GM19351 (cell line): ENCODE results near the gene FAF2.
A peak's percentile ranks its signal among the peaks of the same experiment; 100 is the strongest.
"Not testable (repeated sequence)": the region's sequence is repeated elsewhere in the genome, so short reads cannot be mapped to it uniquely, and the experiment has no call there.

Source experiments
- ATAC-seq: cut with Tn5 transposase; IDR thresholded peaks from one replicate; pipeline ENCODE4 v1.9.1; 2021; ENCODE audit warnings: mild to moderate bottlenecking, moderate library complexity; ENCODE audit not compliant: unreplicated experiment

The FAF2 gene

DNA sequence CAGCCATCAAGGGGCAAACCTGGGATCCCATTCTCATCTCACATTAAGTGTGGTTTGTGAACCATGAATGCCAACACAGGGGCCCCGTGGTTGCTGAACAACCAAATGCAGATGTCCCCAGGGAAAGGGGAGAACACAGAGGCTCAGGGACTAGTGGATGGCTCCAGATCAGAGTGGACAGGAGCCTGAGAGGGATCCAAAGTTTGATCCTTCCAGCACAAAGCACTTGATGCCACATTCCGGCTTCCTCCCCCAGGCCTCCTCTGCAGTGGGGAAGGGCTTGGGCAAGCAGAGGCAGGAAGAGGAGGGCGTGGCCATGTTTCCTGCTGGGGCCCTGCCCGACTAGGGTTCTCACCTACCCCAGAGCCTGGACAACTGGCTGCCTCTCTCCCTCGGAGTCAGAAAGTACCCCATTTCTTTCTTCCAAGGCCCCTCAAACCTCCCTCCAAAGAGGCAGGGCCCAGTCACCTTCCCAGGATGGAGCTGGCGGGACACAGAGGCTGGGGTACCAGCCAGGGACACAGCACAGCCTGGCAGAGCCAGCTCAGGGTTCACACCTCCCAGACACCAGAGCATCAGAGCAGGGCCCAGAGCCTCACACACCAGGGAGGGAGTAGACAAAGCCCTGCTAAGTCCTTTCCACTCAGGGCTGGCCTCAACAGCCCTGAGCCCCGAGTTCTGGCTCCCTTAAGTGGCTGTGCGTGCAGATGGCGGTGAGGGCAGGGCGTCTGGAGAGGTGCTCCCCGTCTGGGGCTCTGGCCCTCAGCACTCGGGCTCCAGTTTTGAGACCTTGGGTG is 93.4 kb downstream of the FAF2 start:
- ATAC-seq: no peak

DNA sequence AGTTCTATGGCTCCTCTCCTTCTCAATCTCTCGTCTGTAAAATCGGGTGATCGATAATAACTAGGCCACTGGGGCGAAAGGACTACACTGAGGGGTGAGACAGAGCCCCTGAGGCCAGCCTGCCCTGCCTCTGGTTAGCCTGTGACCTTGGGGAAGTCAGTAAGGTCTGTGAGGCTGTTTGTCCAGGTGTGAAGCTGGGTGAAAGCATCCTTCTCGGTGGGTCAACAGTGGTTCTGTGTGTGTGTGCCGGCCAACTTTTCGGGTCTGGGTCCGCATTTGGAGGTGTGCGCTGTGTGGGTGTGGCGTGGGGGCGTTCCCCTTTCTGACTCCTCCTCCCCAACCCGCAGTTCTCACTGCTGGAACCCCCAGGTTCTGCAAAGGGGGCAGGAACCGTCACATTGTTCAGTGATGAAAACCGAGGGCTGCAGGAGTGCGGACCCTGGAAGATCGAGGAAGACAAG is 94.0 kb downstream of the FAF2 start:
- ATAC-seq: no peak

DNA sequence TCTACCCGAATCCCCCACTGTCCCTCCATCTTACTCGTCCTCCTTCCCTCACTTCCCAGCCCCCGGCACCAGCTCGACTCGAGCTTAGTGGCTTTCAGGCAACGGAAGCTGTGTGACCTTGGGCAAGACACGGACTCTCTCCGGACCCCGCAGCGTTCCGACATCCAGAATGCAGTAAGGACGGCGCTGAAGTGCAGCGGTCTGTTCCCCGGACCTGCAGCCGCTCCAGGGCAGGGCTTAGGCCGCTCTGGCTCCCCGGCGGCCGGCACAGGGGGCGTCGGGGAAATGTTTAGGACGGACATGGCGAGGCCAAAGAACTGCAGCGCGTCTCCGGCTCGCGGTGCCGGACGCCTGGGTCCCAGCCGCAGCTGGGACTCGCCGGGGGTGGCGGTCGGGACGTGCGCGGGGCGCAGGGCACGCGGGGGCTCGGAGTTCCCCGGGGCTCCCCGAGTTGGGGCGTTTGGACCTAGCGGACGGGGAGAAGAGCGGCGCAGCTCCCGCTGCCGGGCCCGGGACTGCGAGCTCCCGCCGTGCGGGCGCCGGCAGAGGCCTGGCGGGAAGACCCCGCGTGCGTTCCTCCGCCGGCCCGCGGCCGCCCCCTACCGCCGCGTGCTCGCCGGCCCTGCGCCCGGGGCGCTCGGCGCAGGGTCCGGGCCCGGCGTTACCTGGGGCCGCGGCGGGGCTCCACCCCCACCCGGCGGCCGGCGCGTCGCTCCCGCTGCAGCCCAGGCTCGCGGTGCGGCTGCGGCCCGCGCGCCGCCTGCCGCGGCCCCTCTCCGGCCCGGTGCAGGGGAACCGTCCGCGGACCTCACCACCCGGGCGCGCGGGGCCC is 94.6 kb downstream of the FAF2 start:
- peak; percentile 45 for ATAC-seq

DNA sequence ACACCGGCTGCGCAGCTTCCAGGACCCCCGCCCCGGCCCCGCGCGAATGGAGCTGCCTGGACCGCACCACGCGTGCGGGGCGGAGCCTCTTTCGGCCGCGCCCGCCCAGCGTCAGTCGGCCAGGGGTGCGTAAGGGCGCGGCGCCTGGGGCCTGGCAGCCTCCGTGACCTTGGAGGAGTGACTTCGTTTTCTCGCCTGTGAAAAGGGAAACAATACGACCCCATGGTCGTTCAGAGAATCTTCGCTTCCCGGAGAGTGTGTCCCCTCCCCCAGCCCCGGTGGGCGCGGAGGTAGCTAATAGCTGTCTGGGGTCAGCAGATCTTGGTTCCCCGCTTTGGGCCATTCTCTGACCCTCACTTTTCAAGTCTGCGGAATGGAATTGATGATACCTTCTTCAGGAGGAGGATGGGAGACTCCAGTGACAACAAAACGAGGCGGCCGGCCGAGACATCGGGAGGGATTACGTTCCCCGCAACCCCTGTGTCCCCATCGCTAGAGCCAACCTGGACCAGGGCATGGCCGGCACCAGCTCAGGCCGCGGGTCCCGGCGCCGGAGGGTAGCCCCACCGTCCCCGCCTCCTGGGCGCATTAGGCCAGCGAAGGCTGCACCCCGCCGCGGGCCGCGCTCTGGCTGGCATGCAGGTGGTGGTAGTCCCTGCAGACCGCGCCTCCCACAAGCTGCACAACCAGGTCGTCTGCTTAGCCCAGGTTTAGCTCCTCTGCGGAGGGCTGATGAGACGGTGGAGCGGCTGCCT is 95.4 kb downstream of the FAF2 start:
- peak; percentile 71 for ATAC-seq

- ATAC-seq: no peak
Measured at GRCh38 chr5:176545388-176545736, 97.2 kb downstream of the FAF2 start.

- no peak for ATAC-seq
Measured at GRCh38 chr5:176545737-176546509, 97.7 kb downstream of the FAF2 start.

DNA sequence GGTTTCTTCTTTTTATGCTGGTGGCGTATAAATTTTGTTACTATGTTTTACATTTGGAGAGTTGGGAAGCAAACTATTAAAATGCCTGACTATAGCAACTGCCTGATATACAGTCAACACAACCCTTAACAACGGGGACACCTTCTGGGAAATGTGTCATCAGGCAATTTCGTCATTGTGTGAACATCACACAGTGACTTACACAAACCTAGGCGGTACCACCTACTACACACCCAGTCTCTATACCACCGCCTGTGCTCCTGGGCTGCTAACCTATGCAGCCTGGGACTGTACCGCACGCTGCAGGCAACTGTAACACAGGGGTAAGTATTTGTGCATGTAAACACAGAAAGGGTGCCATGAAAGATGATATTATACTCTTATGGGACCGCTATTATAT is 99.6 kb downstream of the FAF2 start:
- no peak for ATAC-seq

DNA sequence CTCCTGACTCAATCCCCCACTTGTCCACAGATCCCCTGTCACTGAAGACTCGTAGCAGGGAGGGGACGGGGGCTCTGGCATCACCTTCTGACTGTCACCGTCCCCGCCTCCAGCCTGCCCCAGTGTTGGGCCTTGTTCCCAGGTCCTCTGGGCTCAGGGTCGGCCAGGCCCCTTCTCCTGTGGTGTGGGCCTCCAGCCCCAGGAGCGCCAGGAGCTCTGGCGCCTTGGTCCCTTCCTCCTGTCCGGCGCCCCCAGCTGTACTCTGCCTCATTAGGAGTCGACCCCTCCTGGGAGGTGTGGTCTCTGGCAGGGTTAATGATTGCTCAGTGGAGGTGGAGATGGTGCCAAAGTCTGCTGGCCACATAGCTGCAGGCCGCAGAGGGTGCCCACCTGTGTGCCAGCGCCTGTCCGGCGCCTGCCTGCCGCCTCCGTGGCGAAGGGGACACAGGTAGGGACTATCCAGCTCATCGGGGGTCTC is 100.8 kb downstream of the FAF2 start, which contains the start of gene CDHR2:
Gene CDHR2 (plus strand): TSS at position 376 of the 478 bp plus-strand sequence. CDS start 16,011 bp downstream, outside the sequence.
- no peak for ATAC-seq

GRCh38 chr5:176549871-176550270 is 101.7 kb downstream of the FAF2 start:
- ATAC-seq: no peak

GRCh38 chr5:176550275-176550831 is 102.2 kb downstream of the FAF2 start:
- no peak for ATAC-seq

GRCh38 chr5:176550937-176551336 is 102.8 kb downstream of the FAF2 start:
- ATAC-seq: not testable (repeated sequence)

- no peak for ATAC-seq
Measured at GRCh38 chr5:176552332-176552869, 104.2 kb downstream of the FAF2 start.

DNA sequence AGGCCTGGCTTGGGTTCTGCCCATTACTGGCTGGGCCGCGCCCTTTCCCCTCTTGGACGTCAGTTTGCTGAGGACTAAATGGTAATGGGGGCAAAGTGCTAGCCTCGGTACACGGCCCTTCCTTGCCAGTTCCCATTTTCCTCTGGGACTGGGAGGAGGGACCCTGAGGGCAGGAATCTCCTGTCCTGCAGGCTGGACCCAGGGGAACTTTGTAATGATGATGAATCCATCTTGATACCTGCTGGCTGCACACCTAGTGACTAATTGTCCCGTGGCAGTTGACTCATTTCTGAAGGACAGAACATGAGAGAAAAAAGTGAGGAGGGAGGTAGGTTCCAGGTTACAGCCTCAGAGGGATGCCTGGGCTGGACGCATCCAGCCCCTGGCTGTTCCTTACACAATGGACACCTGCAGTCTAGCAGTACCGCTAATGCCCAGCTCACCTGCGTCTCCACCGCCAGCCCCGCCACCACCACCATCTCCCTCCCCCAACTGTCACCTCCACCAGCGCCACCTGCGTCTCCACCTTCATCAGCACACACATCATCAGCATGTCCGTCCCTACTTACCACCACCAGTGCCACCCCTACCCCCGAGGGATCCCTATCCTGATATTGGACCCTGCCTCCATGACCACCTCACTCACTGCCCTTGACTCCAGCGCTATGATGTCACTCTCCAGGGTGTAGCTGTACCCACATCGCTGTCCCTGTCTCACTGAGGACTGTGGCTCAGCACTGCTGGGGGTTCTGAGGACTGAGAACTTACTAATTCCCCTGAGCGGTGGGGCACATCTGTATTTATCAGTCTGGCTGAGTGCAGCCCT is 105.3 kb downstream of the FAF2 start:
- ATAC-seq: no peak

DNA sequence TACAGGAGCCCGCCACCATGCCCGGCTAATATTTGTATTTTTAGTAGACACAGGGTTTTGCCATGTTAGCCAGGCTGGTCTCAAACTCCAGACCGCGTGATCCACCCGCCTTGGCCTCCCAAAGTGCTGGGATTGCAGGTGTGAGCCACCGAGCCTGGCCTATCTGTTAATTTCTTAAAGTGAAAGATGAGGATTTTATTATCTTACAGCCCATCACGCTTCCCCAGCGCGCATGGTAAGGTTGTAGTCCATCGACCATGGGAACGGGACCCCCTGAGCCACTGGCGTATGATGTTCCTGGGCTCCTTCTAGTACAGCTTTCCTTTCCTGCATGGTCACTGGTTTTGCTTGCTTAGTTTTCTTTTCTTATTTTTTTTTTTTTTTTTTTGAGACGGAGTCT is 109.7 kb downstream of the FAF2 start:
- no peak for ATAC-seq
